Esophagus squamous epithelium (tissue), 4 donors: Measurements from ENCODE around the gene SUPT3H.

Source experiments
- CTCF ChIP-seq, 6 experiments: fragments of 450-650 bp in 4 of 6; fragments of 200-600 bp in 2 of 6; sonication (generic) in 2 of 6; IDR thresholded peaks; one replicate each; pipeline ENCODE4 v1.5.1; 2016 to 2019; ENCODE audit warnings: antibody characterized with exemption in 6 of 6, mild to moderate bottlenecking in 4 of 6, moderate library complexity in 4 of 6
- POLR2A ChIP-seq, 4 donors: fragments of 450-650 bp; IDR thresholded peaks; one replicate each; pipeline ENCODE4 v1.6.1; 2017; ENCODE audit warnings: antibody characterized with exemption in 4 of 4, mild to moderate bottlenecking in 4 of 4, moderate library complexity in 3 of 4

- TF ChIP-seq CTCF (IDR thresholded peaks at IDR 0.05) (no peak), POLR2A (IDR thresholded peaks at IDR 0.05) (no peak)
Measured at GRCh38 chr6:44955145-44955544, 422.6 kb downstream of the SUPT3H start.
